ENCODE data around the gene CAPNS2.

CAPNS2 gene

DNA sequence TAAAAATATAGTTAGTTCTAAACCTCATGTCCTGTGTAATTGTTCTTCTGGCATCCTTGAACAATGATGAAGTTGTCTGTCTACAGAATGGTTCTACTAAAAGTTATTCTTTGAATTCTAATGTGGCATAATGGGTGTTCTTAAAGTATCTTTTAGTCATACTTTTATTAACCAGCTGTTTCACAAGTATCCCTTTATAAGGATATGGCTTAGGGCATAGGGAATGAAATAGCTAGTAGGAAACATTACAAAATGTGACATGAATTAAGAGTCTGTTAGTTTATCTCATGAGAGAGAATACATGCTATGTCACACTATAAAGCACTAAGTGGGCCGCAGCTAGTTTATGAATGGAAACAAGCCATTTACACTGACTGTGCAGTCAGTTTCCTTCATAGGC is 26.3 kb upstream of the CAPNS2 start:
- H3K4me3 ChIP-seq (ENCODE audit: low read depth, low read length), result no peak overlapping the region
- H3K4me1 ChIP-seq, result no peaks in the 10 kb centered on the region
- peaks cover 2% of the 10 kb centered on the region for H3K79me2 ChIP-seq
- no peak overlapping the region for H2AFZ ChIP-seq
- no peak overlapping the region for H3K4me2 ChIP-seq (ENCODE audit: low read length)
- H3K9me3 ChIP-seq (ENCODE audit: control insufficient read depth, low read length), result no peaks in the 10 kb centered on the region
- TF ChIP-seq, protein P1, sequence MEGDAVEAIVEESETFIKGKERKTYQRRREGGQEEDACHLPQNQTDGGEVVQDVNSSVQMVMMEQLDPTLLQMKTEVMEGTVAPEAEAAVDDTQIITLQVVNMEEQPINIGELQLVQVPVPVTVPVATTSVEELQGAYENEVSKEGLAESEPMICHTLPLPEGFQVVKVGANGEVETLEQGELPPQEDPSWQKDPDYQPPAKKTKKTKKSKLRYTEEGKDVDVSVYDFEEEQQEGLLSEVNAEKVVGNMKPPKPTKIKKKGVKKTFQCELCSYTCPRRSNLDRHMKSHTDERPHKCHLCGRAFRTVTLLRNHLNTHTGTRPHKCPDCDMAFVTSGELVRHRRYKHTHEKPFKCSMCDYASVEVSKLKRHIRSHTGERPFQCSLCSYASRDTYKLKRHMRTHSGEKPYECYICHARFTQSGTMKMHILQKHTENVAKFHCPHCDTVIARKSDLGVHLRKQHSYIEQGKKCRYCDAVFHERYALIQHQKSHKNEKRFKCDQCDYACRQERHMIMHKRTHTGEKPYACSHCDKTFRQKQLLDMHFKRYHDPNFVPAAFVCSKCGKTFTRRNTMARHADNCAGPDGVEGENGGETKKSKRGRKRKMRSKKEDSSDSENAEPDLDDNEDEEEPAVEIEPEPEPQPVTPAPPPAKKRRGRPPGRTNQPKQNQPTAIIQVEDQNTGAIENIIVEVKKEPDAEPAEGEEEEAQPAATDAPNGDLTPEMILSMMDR (IDR thresholded peaks at IDR 0.05), result no peak
- H3K9ac ChIP-seq, result no peak overlapping the region
- no peak overlapping the region for H3K27ac ChIP-seq
- H3K27me3 ChIP-seq (ENCODE audit: control insufficient read depth, insufficient read depth, low read length), result no peaks in the 10 kb centered on the region
- no peaks in the 10 kb centered on the region for H3K36me3 ChIP-seq (ENCODE audit: control insufficient read depth, insufficient read depth, low read length)

DNA sequence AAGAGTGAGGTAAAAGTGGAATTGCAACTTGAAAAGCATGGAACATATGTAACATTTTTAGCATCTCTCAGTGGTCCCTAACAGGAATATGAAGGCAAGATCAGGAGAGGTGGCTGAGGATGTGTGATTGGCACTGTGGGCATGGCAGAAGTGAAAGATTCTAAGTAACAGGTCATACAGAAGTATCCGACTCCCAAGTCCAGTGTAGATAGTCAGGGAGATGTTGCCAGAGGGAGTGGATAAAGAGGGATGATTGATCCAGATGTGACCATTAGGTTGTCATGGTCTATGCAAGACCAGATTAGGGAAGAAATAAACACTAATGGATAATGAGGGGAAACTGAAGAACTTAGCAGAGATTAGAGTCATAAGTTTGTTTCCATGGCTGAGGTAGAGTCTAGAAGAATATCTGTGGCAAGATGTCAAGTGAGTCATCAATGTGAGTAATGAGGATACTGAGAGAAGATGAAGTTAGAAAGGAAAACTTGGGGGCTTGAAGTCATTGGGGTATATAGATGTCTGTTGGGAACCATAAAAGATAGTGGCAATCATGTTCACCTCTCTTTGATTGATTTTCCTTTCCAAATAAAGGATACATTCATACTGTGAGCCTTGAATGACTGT is 23.9 kb upstream of the CAPNS2 start:
- TF ChIP-seq, protein P1 (IDR thresholded peaks at IDR 0.05), result no peak
- H3K27me3 ChIP-seq (ENCODE audit: control insufficient read depth, insufficient read depth, low read length), result no peaks in the 10 kb centered on the region
- no peaks in the 10 kb centered on the region for H3K9me3 ChIP-seq (ENCODE audit: control insufficient read depth, low read length)
- no peak overlapping the region for H2AFZ ChIP-seq
- H3K36me3 ChIP-seq (ENCODE audit: control insufficient read depth, insufficient read depth, low read length), result no peaks in the 10 kb centered on the region
- H3K4me1 ChIP-seq, result no peaks in the 10 kb centered on the region
- H3K4me3 ChIP-seq (ENCODE audit: low read depth, low read length), result no peak overlapping the region
- no peak overlapping the region for H3K4me2 ChIP-seq (ENCODE audit: low read length)
- H3K27ac ChIP-seq, result no peak overlapping the region
- H3K79me2 ChIP-seq, result peaks cover 2% of the 10 kb centered on the region
- no peak overlapping the region for H3K9ac ChIP-seq

DNA sequence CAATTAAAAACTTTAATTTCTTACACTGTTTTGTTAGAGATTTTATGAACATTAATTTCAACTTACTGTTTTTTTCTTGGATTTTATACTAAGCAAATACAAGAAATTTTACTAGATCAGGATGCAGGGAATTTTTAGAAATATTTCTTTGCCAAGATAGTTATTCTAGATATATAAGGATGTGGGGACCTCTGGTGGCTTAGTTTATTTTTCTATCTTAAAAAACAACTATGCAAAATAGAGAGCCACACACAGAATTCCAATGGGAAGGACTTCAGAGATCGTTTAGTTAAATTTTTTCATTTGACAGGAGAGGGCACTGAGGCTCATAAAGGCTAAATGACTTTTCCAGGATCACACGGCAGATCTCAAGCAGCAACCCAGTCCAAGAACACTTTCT is 23.0 kb upstream of the CAPNS2 start:
- H3K4me3 ChIP-seq (ENCODE audit: low read depth, low read length), result no peak overlapping the region
- H3K9ac ChIP-seq, result no peak overlapping the region
- no peaks in the 10 kb centered on the region for H3K36me3 ChIP-seq (ENCODE audit: control insufficient read depth, insufficient read depth, low read length)
- H3K4me2 ChIP-seq (ENCODE audit: low read length), result no peak overlapping the region
- H3K4me1 ChIP-seq, result no peaks in the 10 kb centered on the region
- no peak overlapping the region for H3K27ac ChIP-seq
- TF ChIP-seq, protein P1 (IDR thresholded peaks at IDR 0.05), result peak; percentile 38
- peaks cover 2% of the 10 kb centered on the region for H3K79me2 ChIP-seq
- H3K27me3 ChIP-seq (ENCODE audit: control insufficient read depth, insufficient read depth, low read length), result no peaks in the 10 kb centered on the region
- no peak overlapping the region for H2AFZ ChIP-seq
- no peaks in the 10 kb centered on the region for H3K9me3 ChIP-seq (ENCODE audit: control insufficient read depth, low read length)

DNA sequence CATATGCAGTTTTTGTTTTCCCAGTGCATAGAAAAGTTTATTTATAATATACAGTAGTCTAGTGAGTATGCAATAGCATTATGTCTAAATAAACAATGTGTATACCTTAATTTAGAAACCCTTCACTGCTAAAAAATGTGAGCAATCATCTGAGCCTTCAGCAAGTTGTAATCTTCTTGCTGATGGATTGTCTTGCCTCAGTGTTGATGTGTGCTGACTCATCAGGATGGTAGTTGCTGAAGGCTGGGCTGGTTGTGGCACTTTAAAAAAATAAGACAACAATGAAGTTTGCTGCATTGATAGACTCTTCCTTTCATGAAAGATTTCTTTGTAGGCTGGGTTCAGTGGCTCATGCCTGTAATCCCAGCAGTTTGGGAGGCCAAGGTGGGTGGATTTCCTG is 13.9 kb upstream of the CAPNS2 start:
- TF ChIP-seq, protein P1 (IDR thresholded peaks at IDR 0.05), result no peak
- Histone ChIP-seq H3K9me3 (ENCODE audit: control insufficient read depth, low read length) (no peaks in the 10 kb centered on the region), H3K36me3 (ENCODE audit: control insufficient read depth, insufficient read depth, low read length) (no peaks in the 10 kb centered on the region), H3K9ac (no peak overlapping the region), H3K4me1 (no peaks in the 10 kb centered on the region), H3K27me3 (ENCODE audit: control insufficient read depth, insufficient read depth, low read length) (no peaks in the 10 kb centered on the region), H3K27ac (no peak overlapping the region), H3K4me2 (ENCODE audit: low read length) (no peak overlapping the region), H3K79me2 (no peaks in the 10 kb centered on the region), H2AFZ (no peak overlapping the region), H3K4me3 (ENCODE audit: low read depth, low read length) (no peak overlapping the region)

DNA sequence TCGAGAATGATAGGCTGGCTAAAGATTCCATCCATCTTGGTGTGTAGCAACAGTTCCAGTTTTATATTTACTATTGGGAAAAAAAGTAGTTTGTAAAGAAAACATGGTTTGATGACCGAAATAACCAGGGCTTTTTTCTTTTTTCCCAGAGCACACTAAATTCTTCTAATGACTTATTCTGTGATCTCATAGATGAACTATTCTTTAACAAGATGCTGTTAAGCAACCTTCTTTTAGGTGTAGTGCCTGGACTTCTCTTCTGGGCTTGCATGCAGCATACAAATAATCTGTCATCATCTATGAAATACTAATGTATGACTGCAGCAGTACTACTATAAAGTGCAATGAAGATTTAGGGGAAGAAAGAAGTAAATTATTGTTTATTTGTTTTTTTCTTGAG is 11.0 kb upstream of the CAPNS2 start:
- no peak overlapping the region for H3K4me3 ChIP-seq (ENCODE audit: low read depth, low read length)
- H3K9me3 ChIP-seq (ENCODE audit: control insufficient read depth, low read length), result no peaks in the 10 kb centered on the region
- H3K36me3 ChIP-seq (ENCODE audit: control insufficient read depth, insufficient read depth, low read length), result no peaks in the 10 kb centered on the region
- no peak overlapping the region for H2AFZ ChIP-seq
- H3K79me2 ChIP-seq, result no peaks in the 10 kb centered on the region
- H3K9ac ChIP-seq, result no peak overlapping the region
- TF ChIP-seq, protein P1 (IDR thresholded peaks at IDR 0.05), result no peak
- no peaks in the 10 kb centered on the region for H3K27me3 ChIP-seq (ENCODE audit: control insufficient read depth, insufficient read depth, low read length)
- no peak overlapping the region for H3K27ac ChIP-seq
- no peak overlapping the region for H3K4me2 ChIP-seq (ENCODE audit: low read length)
- no peaks in the 10 kb centered on the region for H3K4me1 ChIP-seq

Measured in parathyroid adenoma (tissue), 2 donors.